KMS-11 (cell line): ENCODE results near the gene TMUB2.

Experiments used
- H2AFZ ChIP-seq: fragments of 200-600 bp; sonication (generic); 2 replicates; pipeline ENCODE4 v1.6.1; 2016; ENCODE audit warnings: antibody characterized with exemption, mixed run types, low read depth
- H3K27ac ChIP-seq: fragments of 200-600 bp; sonication (generic); 2 replicates; pipeline ENCODE4 v1.6.1; 2016; ENCODE audit warnings: mild to moderate bottlenecking, mixed run types
- H3K27me3 ChIP-seq: fragments of 200-600 bp; sonication (generic); 2 replicates; pipeline ENCODE4 v1.6.1; 2017; ENCODE audit warnings: mild to moderate bottlenecking, low read depth, mixed run types, moderate library complexity; ENCODE audit not compliant: insufficient read depth
- H3K36me3 ChIP-seq: fragments of 200-600 bp; sonication (generic); 2 replicates; pipeline ENCODE4 v1.6.1; 2017; ENCODE audit warnings: mild to moderate bottlenecking, mixed run types; ENCODE audit not compliant: insufficient read depth
- H3K4me1 ChIP-seq: fragments of 200-600 bp; sonication (generic); 2 replicates; pipeline ENCODE4 v1.6.1; 2016; ENCODE audit warnings: mild to moderate bottlenecking, low read depth, mixed run types; ENCODE audit not compliant: poor library complexity, severe bottlenecking
- H3K4me2 ChIP-seq: fragments of 200-600 bp; sonication (generic); 2 replicates; pipeline ENCODE4 v1.7.0; 2016; ENCODE audit warnings: mild to moderate bottlenecking, mixed run types
- H3K4me3 ChIP-seq: fragments of 200-600 bp; sonication (generic); IDR thresholded peaks from 2 replicates; pipeline ENCODE4 v1.6.1; 2017; ENCODE audit warnings: low read depth, low read length, mixed read lengths; ENCODE audit not compliant: insufficient read depth
- H3K79me2 ChIP-seq: fragments of 200-600 bp; sonication (generic); 2 replicates; pipeline ENCODE4 v1.6.1; 2016; ENCODE audit warnings: low read depth, mixed run types; ENCODE audit not compliant: insufficient read depth
- H3K9ac ChIP-seq: fragments of 200-600 bp; sonication (generic); 2 replicates; pipeline ENCODE4 v1.6.1; 2016; ENCODE audit warnings: mild to moderate bottlenecking, mixed run types
- H4K20me1 ChIP-seq: fragments of 200-600 bp; sonication (generic); 2 replicates; pipeline ENCODE4 v1.6.1; 2016; ENCODE audit warnings: mild to moderate bottlenecking, mixed run types; ENCODE audit not compliant: insufficient read depth
- CTCF ChIP-seq: fragments of 200-600 bp; sonication (generic); conservative IDR thresholded peaks from 2 replicates; pipeline ENCODE4 v1.6.1; 2017; ENCODE audit warnings: low read depth, mild to moderate bottlenecking, antibody characterized with exemption, low read length, moderate library complexity, mixed read lengths

TMUB2 gene

DNA sequence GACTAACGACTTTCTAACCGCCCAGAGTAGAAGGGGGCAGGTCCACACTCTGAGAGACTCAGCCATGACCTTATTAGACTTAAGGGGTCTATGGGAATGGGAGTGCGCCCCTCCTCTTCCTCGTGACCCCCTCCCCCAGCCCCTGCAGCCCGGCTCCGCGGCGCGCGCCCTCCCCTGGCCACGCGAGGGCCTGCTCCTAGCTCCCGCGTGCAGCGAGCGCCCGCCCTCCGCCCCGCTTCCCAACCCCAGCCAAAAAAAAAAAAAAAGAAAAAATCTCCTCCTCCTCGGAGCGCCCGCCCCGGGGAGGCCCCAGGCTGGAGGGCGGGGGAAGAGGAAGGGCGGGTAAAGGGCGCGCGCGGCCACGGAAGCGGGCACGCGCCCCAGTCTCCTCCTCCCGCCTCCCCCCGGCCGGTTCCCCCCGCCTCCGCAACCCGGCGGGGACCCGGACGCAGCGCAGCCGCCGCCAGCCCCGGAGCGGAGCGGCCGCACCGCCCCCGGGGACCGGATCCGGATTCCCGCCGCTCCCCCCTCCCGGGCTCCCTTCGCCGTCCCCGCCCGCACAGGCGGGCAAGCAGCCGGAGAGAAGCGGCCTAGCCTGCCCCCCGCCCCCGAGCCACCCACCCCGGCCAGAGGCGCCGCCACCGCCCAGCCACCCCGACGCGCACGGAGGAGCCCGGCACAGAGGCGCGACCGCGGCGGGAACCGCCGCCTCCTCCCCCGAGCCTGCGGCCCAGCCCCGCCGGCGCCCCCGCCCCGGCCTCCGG, 31.8 kb downstream of the TMUB2 start:
- Histone ChIP-seq H3K27ac (peak overlapping the region; percentile 96), H3K9ac (peak overlapping the region; percentile 79), H3K4me1 (peaks cover 33% of the 10 kb centered on the region), H4K20me1 (no peaks in the 10 kb centered on the region), H2AFZ (peak overlapping the region; percentile 23; the same call in 1 of the 2 replicates), H3K36me3 (peaks cover 9% of the 10 kb centered on the region; the same call in 1 of the 2 replicates), H3K79me2 (peaks cover 48% of the 10 kb centered on the region), H3K4me3 (peak overlapping the region; percentile 69), H3K27me3 (no peaks in the 10 kb centered on the region), H3K4me2 (peak overlapping the region; percentile 81; the same call in 1 of the 2 replicates)
- TF ChIP-seq CTCF, result peak; percentile 77

- H3K4me3 ChIP-seq, result no peak overlapping the region
- H3K27me3 ChIP-seq, result no peaks in the 10 kb centered on the region
- H3K4me1 ChIP-seq, result peaks cover 33% of the 10 kb centered on the region
- H3K36me3 ChIP-seq, result peaks cover 9% of the 10 kb centered on the region; the same call in 1 of the 2 replicates
- no peak overlapping the region for H3K4me2 ChIP-seq
- H4K20me1 ChIP-seq, result no peaks in the 10 kb centered on the region
- H3K27ac ChIP-seq, result peak overlapping the region; percentile 96
- H3K79me2 ChIP-seq, result peaks cover 48% of the 10 kb centered on the region
- no peak overlapping the region for H2AFZ ChIP-seq
- TF ChIP-seq CTCF, result no peak
- H3K9ac ChIP-seq, result peak overlapping the region; percentile 79
Observed at GRCh38 chr17:44219108-44219615, 32.4 kb downstream of the TMUB2 start.

DNA sequence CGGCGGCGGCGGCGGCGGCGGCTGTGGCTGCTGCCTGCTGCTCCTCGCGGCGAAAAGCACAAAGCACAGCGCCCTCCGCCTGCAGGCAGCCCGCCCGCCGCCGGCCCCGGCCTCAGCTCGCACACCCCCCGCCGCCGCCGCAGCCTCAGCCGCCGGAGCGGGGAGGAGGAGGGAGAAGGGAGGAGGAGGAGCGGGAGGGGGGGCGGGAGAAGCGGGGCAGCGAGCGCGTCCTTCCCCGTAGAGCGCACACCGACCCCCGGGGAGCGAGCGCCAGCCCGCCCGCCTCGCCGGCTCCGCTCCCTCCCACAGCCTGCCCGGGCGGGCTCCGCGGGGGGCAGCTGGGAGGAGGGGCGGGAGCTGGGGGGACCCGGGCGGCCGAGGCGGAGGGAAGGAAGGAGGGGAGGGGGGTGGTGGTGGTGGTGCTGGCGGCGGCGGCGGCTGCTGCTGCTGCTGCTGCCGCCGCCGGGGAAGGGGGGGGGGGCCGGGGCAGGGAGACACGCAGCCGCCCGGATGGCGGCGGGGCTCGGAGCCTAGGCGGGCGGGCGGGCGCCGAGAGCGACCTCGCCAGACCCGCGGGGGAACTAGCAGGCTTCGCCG, 32.9 kb downstream of the TMUB2 start, which contains the start of gene UBTF:
Gene UBTF, minus strand, starts transcription at position 60 of the 597 bp plus-strand sequence. CDS start 1,446 bp downstream, outside the sequence.
- Histone ChIP-seq H3K36me3 (peaks cover 9% of the 10 kb centered on the region; the same call in 1 of the 2 replicates), H2AFZ (peak within 1 kb of the TSS; percentile 28; the same call in 1 of the 2 replicates), H3K4me2 (peak within 1 kb of the TSS; percentile 54), H3K27ac (peak within 1 kb of the TSS; percentile 96), H4K20me1 (no peaks in the 10 kb centered on the region), H3K4me1 (peaks cover 33% of the 10 kb centered on the region), H3K79me2 (peaks cover 48% of the 10 kb centered on the region), H3K9ac (peak within 1 kb of the TSS; percentile 93), H3K4me3 (no peak within 1 kb of the TSS), H3K27me3 (no peaks in the 10 kb centered on the region)
- TF ChIP-seq CTCF, result no peak

DNA sequence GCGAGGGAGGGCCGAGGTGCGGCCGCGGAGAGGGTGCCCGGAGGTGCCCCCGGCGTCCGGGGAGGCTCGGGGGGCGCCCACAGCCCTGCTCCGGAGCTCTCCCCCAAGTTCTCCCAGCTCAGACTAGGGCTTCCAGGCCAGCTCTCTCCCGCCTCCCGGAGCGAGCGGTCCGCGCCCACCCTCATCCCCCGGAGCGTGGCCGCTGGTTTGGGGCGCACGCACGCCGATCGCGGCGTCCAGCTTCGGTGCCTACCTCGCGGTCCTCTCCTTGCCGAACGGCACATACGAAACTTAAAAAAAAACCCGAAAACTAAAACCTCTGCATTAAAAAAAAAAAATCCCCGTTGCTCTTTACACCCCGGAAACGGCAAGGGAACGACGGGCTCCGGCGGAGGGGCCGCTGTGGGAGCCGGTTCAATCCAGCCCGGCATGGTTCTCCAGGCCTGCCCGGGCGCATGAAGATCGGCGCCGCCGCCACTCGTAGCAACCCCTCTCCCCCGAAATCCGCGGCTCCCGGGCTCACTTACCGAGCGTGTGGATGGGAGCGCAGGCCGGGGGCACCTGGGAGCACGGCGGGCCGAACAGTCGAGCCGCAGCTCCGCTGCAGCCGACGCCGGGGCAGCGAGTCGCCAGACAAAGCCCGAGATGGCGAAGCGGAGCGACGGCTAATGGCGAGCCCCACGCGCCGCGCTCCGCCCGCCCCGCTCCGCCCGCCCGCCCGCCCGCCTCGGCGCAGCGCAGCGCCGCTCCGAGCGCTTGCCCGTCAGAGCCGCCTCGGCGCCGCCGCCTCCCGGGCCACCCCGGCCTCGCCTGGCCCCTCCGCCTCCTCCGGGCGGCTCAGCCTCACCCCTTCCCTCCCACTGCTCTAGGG, 33.7 kb downstream of the TMUB2 start:
- Histone ChIP-seq H3K4me1 (peaks cover 33% of the 10 kb centered on the region), H3K79me2 (peaks cover 48% of the 10 kb centered on the region)
- no peak for TF ChIP-seq CTCF

More for the DNA sequence above, 33.7 kb downstream of the TMUB2 start:
- Histone ChIP-seq H3K36me3 (peaks cover 9% of the 10 kb centered on the region; the same call in 1 of the 2 replicates), H4K20me1 (no peaks in the 10 kb centered on the region), H3K4me2 (peak overlapping the region; percentile 97), H3K27ac (peak overlapping the region; percentile 96), H3K4me3 (no peak overlapping the region), H3K27me3 (no peaks in the 10 kb centered on the region), H2AFZ (peak overlapping the region; percentile 28; the same call in 1 of the 2 replicates), H3K9ac (peak overlapping the region; percentile 93)
